Activated CD4-positive, alpha-beta T cell treated with anti-CD3 and anti-CD28 coated beads, Interleukin-2, Interleukin-6, amounts not matched to agents 100 ng/mL and 50 ng/mL, durations not matched to agents 16 hours and 8 hours (primary cell): ENCODE measurements around the gene FOXP1.
A peak's percentile ranks its signal among the peaks of the same experiment; 100 is the strongest.
"Not testable (repeated sequence)": the region's sequence is repeated elsewhere in the genome, so short reads cannot be mapped to it uniquely, and the experiment has no call there.

Experiments
- DNase-seq: peaks from one replicate; pipeline ENCODE4 v3.0.0-alpha.2; 2020

Gene FOXP1

DNA sequence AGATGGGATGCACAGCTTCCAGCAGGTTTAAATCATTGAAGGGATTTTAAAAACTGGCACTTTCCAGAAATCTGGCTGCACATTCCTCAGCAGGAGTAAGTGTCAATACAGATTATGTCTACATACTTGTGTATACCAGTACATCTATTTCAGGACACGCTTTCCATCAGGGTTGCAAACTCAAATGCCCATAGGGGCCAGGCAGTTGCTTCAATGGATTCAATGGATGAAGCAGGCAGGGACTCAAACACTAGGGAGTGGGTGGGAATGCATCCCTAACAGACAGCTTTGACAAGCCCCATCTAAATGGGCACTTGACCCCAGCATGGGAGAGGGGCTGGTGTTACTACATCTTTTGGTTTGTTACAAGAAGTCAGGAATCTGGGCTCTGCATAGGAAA is 136.8 kb downstream of the FOXP1 start:
- DNase-seq = no peak

DNA sequence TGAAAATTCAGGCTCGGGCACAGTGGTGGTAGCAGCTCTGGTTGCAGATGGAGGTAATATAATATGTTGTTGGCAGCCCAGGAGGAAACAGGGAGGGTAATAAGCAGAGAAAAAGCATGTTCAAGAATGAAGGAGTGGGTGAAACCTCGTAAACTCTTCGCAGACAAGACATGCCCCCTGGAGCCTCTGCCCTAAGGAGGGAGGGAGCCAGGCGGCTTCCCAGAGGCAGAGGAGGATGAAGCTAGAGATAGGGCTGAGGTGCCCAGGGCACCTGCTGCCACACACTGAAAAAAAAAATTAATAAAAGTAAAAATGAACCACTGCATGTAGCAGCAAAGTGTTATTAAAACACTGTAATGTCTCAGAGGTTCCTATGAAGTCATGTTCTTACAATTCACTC is 137.3 kb downstream of the FOXP1 start:
- no peak for DNase-seq

DNA sequence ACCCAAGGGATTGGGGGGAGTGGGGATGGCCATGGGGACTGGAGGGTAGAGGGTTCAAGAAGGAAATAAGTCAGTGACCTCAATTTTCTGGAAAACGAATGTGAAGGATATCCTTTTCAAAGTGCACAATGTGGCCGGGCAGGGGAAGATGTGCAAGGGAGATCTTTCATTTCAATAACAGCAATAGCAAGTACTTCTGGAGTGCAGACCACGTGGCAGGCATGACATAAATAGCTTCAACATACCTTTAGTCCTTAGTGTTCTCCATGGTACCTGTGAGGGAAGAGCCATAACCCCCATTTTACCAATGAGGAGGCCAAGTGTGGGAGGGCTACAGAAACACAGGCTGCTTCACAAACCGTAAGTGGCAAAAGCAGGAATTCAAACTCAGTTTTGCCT is 138.7 kb downstream of the FOXP1 start:
- DNase-seq = no peak

DNA sequence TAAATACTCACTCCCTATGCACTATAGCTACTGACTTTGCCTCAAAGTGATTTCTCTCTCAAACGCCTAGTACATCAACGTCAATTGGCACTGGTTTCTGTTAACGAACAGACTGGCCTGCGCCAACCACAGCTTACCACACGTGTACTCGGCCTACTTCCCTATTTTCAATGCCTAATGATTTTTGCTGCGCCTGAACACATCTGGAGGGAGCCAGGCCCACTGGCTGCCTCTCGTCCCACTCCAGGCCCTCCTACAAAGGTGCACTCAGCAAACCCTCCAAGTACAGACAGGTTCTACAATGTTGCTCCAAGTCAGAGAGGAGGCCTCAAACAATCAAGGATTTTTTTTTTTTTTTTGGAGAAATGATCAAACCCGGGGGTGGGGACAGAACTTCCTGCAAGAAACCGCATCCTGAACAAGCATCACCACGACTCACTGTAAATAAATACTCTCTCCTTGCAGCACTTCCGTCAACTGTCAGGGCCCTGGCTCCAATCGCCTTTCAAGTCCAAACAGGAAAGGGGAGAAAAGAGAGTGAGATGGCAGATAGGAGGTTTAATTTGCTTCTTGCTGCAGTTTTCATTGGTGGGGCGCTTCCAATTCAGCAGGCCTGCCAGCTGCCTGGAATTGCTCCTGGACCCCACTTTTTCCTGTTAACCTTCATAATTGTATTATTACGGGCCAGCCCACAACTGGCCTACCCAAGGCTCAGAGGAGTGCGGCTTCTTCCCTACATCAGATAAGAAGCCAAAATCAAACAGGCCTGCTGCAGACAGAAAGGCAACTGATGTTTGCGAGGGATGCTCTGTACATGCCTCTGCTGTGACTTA is 139.3 kb downstream of the FOXP1 start:
- DNase-seq = peak; percentile 85

DNA sequence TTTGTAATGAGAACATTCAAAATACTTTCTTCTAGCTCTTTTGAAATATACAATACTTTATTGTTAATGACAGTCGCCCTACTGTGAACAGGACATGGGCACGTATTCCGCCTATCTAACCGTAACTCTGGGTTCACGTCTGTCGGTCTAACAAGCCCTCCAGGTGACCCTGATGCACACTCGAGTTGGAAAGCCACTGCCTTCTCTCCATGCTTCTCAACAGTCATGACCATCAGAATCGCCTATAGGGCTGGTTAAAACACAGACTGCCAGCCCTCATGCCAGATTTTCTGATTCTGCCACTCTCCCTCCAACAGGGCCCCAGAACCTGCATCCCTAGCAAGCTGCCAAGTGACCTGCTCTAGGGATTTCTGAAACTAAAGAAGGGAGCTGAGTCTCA is 140.2 kb downstream of the FOXP1 start:
- DNase-seq = no peak

DNA sequence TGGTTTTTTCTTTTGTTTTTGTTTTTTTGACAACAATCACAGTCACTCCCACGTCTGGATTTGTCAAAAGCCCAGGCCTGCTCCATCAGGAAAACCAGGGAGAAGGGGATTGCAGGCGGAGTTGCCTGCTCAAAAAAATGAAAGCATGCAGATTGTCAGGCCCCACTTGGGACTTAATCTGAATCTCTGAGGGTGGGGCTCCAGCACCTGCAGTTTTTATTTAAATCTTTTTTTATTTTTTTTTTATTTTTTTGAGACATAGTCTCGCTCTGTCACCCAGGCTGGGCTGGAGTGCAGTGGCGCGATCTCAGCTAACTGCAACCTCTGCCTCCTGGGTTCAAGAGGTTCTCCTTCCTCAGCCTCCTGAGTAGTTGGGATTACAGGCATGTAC is 140.9 kb downstream of the FOXP1 start:
- no peak for DNase-seq

DNA sequence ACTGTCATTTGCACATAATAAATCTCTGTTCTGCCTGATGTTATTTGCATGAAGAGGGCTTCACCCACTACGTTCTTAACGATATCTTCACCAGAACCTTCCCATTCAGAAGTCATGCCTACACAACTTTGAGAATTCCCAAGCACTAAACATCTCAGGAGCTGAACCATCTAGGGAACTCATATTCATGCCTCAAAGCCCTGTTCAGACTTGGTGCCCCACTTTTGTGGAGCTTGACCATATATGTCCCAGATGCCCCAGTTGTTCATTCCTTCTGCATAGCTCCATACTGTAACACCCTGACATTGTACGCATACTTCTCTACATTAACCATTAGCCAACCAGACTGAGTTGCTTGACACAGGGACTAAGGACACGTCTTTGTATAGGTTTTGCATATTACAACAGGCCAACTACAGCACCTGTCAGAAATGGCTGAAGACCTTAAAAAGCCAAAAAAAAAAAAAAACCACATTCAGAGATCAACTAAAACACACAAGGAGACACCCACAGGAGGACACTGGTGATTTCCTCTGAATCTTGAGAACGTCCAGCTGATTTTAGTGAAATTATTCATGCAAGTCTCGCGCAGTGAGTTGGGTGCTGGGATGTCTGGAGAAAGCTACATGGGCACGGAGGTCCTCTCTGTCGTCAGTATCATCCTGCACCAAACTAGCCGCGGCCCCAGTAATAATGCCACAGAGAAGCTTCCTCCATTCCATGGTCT is 141.4 kb downstream of the FOXP1 start:
- DNase-seq = no peak

DNA sequence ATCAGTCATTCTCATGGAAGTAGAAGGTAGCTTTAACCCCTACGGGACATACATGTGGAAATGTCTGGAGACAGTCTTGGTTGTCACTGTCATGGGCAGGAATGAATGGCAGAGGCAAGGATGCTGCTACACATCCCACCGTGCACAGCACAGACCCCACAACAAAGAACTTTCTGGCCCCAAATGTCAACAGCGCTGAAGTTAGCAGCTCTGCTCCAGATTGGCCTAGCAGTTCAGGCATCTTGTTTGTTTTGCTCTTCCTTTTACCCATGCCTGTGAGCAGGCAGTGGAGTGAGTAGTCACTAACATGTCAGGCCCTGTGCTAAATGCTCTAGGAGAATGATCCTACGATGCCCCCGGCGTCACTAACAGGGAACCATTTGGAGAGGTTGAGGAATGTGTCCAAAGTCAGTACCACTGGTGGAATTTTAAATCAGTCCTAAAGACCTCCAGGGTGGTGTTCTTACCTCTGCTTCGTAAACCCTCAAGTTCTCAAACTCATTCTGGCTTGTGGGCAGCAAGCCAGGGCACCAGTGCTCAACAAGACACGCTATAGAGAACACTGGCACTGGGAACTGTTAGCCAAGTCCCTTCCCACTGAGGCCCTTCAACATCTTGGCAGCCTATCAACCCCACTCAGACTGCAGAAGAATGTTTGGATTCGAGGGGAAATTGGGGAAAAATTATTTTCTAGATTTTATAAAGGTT is 142.2 kb downstream of the FOXP1 start:
- DNase-seq = no peak

DNA sequence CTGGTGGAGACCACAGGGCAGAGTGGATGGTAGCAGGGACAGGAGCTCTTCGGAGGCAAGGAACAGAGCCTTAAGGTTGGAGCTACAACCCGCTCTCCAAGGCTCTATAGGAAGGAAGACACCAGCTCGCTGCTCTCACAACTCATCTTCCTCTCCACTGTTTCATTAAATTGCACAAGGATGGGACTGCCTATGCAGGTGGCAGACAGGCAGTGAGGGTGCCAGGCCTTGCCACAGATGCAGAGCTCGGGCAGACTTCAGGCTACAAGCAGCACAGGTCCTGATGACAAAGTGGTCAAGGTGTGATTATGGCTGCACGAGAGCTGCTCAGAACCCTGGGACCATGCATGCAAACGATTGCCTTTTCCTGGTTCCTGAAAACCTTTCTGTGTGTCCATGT is 144.6 kb downstream of the FOXP1 start:
- no peak for DNase-seq

DNA sequence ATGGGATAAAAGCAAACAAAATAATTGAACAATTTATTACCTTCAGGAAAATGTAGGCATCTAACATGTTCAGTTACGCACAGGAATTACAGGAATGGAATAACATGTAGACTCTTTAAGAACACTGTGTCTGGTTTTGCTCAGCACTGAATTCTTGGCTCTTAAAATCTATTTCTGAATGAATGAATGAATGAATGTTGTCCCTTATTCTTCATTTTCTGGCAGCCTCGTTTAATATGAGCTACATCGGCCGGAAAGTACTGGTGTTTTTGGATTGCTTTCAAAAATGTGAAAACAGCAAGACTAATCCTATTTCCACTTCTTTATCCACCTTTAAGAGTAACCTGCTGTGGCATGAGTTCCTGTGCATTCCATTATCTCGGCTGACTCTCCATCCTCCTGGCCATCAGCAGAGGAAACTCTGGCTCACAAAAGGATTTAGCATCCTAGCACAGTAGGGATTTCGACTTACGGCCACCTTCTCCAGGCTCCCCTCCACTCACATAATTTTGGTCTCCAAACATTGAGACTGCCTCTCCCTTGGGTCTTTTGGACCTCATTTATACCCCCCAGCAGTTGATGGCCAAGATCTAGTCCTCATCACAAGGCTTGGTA is 145.3 kb downstream of the FOXP1 start:
- no peak for DNase-seq

DNA sequence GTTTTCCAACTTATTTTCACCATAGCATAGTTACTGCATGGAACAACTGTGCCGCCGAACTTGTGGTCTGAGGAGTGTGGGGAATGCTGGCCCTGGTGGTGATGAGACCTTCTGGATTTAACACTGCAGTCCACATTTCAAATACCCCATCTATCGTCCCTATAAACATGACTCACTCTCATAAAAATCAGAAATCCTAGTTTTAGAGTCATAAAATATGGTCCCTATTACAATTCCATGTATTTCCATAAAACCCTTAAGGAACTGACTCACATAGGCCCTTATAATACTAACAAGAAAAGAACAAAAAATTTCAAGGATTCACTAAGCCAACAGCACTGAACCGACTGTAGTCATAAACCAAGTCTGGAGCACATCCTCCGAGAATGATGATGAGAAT is 147.2 kb downstream of the FOXP1 start:
- DNase-seq = no peak

DNA sequence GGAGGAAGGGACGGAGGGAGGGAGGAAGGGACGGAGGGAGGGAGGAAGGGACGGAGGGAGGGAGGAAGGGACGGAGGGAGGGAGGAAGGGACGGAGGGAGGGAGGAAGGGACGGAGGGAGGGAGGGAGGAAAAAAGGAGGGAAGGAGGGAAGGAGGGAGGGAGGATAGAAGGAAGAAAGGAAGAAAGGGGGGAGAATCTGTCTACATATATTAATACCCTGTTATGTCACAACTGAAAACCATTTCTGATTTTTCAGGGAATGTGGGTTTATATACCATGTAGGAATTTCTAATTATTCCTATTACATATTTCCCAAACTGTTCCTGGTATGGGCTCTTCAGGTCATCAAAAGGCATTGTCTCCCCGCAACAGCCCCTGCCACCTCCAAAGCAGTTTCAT is 147.7 kb downstream of the FOXP1 start:
- DNase-seq = not testable (repeated sequence)

DNA sequence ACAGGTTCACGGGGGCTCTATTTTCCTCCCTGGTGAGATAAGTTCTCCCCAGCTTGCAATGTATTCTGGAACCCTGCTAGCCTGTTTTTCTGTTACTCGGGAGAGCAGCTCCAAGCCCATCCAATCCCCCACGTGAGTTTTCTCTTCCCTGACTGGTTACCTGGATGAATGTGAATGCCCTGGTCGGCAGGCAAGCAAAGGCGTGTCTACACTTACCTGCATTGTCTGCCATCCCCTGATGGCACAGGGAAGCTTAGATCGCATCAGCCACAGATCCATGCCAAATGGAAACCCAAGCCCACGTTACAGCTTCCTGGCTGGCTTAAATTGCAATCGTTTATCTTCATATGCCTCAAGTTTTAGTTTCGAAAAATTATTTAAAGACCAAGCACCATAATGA is 149.9 kb downstream of the FOXP1 start:
- no peak for DNase-seq

DNA sequence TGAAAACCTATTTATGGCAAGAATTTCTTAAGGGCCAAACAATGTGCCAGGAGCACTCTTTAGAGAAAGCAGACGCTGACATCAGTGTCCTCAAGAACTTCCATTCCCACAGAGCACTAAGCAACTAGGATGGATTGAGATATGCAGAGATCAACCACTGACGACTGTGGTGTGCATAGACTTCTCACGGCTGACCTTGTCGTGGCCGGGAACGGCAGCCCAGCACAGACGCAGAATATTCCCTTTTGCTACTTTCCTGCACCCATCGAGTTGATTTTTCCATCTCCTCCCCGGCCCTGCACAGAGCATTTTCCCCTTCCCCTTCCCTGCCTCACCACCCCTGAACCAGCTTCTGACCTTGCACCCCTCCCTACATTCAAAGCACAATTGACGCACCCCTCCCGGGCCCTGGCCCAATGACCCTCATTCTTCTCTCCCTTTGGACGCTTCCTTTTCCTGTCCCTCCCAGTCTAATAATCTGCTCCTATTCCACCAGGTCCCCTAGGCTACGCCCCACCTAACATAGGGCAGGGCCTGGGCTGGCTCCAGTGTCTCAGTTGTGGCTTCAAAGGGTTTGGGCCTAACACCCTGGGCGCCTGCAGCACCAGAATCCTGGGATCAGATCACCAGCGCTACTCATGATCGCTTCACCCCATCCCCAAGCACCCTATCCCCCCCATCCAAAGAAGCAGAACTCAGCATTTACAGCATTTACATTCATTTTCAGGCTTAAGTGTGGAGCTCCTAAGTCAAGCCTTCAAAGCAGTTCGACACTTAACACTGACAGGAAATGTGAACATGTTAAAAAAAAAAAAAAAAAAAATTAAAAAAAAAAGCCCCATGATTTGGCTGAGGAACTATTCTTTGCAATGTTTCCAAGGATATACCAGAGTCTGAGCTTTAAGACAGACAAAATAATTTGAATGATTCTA is 151.2 kb downstream of the FOXP1 start:
- no peak for DNase-seq

DNA sequence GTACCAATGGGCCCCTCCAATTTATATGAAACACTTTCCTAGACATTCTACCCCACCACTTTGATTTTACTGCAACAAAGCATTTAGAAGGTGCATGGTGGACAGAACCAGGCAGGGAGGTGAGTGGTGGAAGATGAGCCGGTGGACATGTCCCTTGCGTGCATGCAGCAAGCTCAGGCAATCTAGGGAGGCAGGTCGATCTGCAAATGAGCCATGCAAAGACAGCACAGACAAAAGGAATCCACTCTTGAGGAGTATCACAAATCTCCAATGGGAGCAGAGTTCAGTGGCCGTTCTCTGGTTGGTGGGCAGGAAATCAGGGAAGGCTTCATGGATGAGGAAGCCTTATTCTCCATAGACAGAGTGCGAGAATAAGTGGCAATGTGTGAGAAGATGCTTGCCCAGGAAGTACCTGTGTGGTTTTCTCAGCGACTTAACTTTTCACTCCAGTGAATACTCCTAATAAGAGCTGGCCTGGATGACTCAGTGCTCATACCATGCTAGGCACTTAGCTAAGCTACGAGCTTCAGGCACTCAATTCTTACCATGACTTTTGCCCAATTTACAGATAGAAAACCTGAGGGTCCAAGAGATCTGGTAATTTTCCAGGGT is 152.5 kb downstream of the FOXP1 start:
- no peak for DNase-seq

DNA sequence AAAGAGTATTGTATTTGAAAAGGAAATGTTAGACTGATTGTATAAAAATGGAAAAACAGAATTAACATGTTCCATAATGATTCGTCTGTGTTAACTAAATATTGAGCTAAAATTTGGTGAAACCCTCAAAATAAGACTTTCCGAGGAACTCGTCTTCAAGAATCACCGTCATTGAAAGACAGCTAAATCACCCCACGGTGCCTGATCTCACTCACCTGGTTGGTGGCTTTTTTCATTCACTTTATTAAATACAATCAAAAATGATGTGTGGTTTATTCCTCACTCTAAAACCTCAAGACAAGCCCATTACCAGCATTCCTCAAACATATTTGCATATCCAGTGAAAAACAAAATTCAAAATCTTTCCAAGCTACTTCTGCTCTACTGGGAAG is 153.9 kb downstream of the FOXP1 start:
- no peak for DNase-seq

DNA sequence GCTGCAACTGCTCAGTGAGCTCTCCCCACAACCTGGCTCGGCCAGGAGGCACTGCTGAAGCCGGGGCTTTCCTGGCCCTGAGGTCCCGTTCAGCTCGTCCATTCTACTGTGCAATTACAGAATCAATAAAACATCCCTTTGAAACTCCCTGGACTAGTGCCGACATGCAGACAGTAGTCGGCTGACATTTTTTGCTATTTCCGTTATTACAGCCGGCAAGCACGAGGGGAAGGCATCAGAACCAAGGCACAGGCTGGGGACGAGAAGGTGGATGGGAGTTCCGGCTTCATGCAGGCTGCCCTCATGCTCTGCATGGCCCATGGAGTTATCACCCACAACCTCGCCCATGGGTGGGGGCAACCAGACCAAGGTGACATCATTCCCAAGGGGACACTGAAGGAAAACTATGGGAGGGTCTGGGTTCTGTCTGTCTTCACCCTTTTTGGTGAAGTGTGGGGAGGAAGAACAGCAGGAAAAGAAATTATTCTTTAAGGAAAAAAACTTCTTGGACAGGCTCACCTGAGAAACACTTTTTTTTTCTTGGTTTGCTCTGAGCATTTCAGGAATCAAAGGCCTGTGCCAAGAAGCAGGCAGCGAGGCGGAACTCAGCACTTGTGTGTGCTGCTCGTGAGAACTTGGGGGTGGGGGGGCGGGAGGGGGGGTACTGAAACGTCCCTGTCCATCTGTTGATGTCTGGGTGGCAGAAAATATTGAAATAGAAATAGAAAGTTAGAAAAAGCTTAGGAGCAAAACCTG is 154.5 kb downstream of the FOXP1 start:
- no peak for DNase-seq

DNA sequence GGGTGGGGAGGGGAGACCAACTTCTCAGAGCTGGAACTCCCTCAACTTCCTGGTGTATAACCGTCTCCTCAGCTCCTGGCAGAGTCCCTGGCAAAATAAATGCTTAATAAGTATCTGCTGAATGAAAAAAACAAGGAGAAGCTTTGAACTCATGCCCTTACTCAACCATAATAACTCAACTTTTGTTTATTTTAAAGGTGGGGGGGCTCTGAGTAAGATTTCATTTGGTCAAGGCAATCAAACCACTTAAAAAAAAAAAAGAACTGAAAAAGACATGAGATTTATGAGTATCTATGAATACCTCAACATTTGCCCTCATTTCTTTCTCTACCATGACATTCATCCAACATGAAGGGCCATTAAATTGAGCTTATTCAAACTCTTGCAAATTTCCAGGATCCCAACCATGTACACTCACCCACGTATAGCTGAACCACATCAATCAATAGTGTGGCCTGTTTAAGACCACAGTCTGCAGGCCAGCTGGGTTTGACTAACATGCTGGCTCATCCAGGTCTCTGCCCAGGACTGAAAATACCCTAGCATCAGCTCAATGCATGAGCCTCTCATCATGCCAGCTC is 157.9 kb downstream of the FOXP1 start:
- DNase-seq = peak; percentile 13

DNA sequence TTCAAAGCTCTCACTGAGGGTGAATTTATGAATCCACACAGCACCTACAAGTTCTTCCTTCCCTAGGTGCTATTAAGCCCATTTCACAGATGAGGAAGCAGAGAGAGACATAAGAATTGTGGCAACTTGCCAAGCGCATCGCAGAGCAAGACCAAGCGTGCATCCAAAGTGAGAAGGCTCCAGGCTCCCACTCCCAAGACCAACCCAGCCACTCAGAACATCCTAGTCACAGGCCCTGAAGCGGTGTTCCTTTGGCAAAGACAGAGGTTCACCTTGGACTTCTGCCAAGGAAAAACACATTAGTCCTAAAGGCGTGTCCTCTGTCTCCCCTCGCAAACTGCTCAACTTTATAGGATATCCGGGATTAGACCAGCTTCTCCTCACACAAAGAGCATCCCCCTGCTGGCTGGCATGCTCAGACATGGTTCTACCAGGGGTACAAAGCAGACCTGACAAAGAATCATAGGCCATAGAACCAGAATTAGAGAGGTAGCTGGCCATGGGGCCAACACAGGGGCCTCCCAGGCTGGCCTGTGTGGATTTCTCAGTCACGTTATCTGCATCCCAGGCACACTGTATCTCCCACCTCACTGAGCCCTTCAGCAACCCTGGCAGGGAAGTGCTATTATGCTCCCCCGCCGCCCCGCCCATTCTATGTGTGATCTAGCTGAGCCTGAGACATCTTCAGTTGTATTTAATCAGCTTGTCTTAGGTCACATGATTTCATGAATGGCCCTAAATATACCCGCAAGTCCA is 160.2 kb downstream of the FOXP1 start:
- no peak for DNase-seq
